ENCODE data around the gene TTC39A.

DNA sequence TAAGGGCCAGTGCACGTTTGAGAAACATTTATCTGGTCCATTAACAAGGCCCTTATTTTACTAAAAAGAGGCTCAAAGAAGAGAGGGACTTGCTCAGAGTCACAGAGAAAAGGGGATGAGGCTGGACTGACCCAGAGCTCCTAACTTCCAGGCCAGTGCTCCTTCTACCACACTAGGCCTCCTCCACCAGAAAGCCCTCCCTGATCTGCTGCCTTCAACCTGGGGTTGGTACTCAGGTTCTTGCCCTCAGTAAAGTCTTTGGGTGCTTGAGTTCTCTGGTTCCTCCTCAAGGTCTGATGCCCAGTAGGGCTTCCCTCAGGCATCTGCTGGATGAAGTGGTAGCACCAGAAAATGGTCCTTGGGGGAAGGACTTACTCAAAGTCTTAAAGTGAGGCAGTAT, 26.0 kb downstream of the TTC39A start:
- TF ChIP-seq, protein P1, sequence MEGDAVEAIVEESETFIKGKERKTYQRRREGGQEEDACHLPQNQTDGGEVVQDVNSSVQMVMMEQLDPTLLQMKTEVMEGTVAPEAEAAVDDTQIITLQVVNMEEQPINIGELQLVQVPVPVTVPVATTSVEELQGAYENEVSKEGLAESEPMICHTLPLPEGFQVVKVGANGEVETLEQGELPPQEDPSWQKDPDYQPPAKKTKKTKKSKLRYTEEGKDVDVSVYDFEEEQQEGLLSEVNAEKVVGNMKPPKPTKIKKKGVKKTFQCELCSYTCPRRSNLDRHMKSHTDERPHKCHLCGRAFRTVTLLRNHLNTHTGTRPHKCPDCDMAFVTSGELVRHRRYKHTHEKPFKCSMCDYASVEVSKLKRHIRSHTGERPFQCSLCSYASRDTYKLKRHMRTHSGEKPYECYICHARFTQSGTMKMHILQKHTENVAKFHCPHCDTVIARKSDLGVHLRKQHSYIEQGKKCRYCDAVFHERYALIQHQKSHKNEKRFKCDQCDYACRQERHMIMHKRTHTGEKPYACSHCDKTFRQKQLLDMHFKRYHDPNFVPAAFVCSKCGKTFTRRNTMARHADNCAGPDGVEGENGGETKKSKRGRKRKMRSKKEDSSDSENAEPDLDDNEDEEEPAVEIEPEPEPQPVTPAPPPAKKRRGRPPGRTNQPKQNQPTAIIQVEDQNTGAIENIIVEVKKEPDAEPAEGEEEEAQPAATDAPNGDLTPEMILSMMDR (conservative IDR thresholded peaks at IDR 0.05; ENCODE audit: low read length): no peak
- TF ChIP-seq EZH2phosphoT487 (IDR thresholded peaks at IDR 0.05; ENCODE audit: borderline replicate concordance): no peak
